Common myeloid progenitor, CD34-positive (primary cell): ENCODE data around the gene CAMTA2.

Experiments used
- CTCF ChIA-PET: fragments of 350-600 bp; sonication (Branson Sonifier 250); formaldehyde crosslinking; loops from one replicate; lab custom pipeline; 2021; ENCODE audit warnings: antibody characterized with exemption; lab: Charles Lee
- POLR2A ChIA-PET: fragments of 350-600 bp; sonication (Branson Sonifier 250); formaldehyde crosslinking; loops from one replicate; lab custom pipeline; 2021; ENCODE audit warnings: antibody characterized with exemption; lab: Charles Lee
- DNase-seq, 3 donors: peaks; one replicate each; pipeline versions ENCODE4 v3.0.0 to v3.0.0-alpha.2; 2013
- H3K27ac ChIP-seq, 2 experiments: 1 replicate in 1 of 2; 2 replicates in 1 of 2; pipeline ENCODE4 v1.7.0; 2013; ENCODE audit warnings: inconsistent platforms in 2 of 2, low read length in 2 of 2, mild to moderate bottlenecking in 2 of 2, low read depth in 1 of 2, moderate library complexity in 1 of 2; ENCODE audit not compliant: severe bottlenecking in 2 of 2, insufficient read depth in 1 of 2, poor library complexity in 1 of 2
- H3K27me3 ChIP-seq, 5 experiments: replicated peaks in 2 of 5; 1 replicate in 3 of 5; 2 replicates in 2 of 5; pipeline versions ENCODE4 v1.6.1 to v1.7.0; 2013; ENCODE audit warnings: low read length in 4 of 5, mild to moderate bottlenecking in 2 of 5, moderate library complexity in 2 of 5, inconsistent platforms in 1 of 5; ENCODE audit not compliant: insufficient read depth in 5 of 5, control insufficient read depth in 4 of 5
- H3K36me3 ChIP-seq, 4 experiments: 1 replicate in 2 of 4; 2 replicates in 2 of 4; pipeline versions ENCODE4 v1.6.1 to v1.7.0; 2013; ENCODE audit warnings: low read length in 3 of 4, control low read depth in 1 of 4, mild to moderate bottlenecking in 1 of 4; ENCODE audit not compliant: control insufficient read depth in 4 of 4, insufficient read depth in 4 of 4
- H3K4me1 ChIP-seq, 4 experiments: 1 replicate in 3 of 4; 2 replicates in 1 of 4; pipeline versions ENCODE4 v1.6.1 to v1.7.1; 2013; ENCODE audit warnings: low read length in 3 of 4, mild to moderate bottlenecking in 3 of 4, control low read depth in 1 of 4, inconsistent platforms in 1 of 4, moderate library complexity in 1 of 4; ENCODE audit not compliant: control insufficient read depth in 4 of 4, insufficient read depth in 4 of 4; ENCODE audit errors: control extremely low read depth in 1 of 4
- H3K4me3 ChIP-seq, 7 experiments: 1 replicate in 4 of 7; 2 replicates in 3 of 7; pipeline versions ENCODE4 v1.5.1 to v1.7.0; 2013; ENCODE audit warnings: mild to moderate bottlenecking in 7 of 7, low read length in 6 of 7, moderate library complexity in 6 of 7, inconsistent platforms in 2 of 7, low read depth in 2 of 7, control low read depth in 1 of 7; ENCODE audit not compliant: insufficient read depth in 4 of 7, control insufficient read depth in 1 of 7; ENCODE audit errors: extremely low read depth in 1 of 7
- H3K9me3 ChIP-seq, 5 experiments: 1 replicate in 4 of 5; 2 replicates in 1 of 5; pipeline versions ENCODE4 v1.6.1 to v1.7.1; 2013; ENCODE audit warnings: low read length in 4 of 5, mild to moderate bottlenecking in 2 of 5, inconsistent platforms in 1 of 5, low read depth in 1 of 5, moderate library complexity in 1 of 5; ENCODE audit not compliant: control insufficient read depth in 4 of 5, insufficient read depth in 2 of 5; ENCODE audit errors: control extremely low read depth in 1 of 5
- WGBS: methylation state at CpG from one replicate; pipeline ENCODE4 v1.1.5; 2013; ENCODE audit not compliant: insufficient coverage; 5-methylcytosine and 5-hydroxymethylcytosine counted together

CAMTA2 gene

GRCh38 chr17:4945176-4945943 lies 42.1 kb downstream of the CAMTA2 start:
- Histone ChIP-seq H3K4me3 (peak overlapping the region in 5 of 7 experiments; percentile 13 to 98 (median 65)), H3K9me3 (no peaks in the 10 kb centered on the region), H3K27ac (peak overlapping the region; percentile 48 to 87), H3K4me1 (peaks cover 32 to 76% (median 75%) of the 10 kb centered on the region in 4 experiments), H3K27me3 (no peaks in the 10 kb centered on the region), H3K36me3 (peaks cover 0 to 46% (median 29%) of the 10 kb centered on the region in 4 experiments)
- DNase-seq: peak in 2 of 3 donors; percentile 71 to 74
- CTCF ChIA-PET: interaction anchor here (0.6 to 1.2 kb wide), 3 partner anchors 10 to 37 kb away, joined by 3 to 5 read pairs (median 4); no protein-coding TSS in a partner anchor
- POLR2A ChIA-PET: interaction anchor here (1.3 kb wide), 1 partner anchor 22 kb away, joined by 4 read pairs; the partner anchor contains the start of gene SPAG7
- 10% methylated on average over 2 of the region's 7 CpGs for WGBS

GRCh38 chr17:4944554-4945175 lies 42.8 kb downstream of the CAMTA2 start:
- Histone ChIP-seq H3K36me3 (peaks cover 0 to 46% (median 29%) of the 10 kb centered on the region in 4 experiments), H3K4me3 (peak overlapping the region in 6 of 7 experiments; percentile 13 to 98 (median 50)), H3K4me1 (peaks cover 32 to 74% (median 71%) of the 10 kb centered on the region in 4 experiments), H3K9me3 (no peaks in the 10 kb centered on the region), H3K27me3 (no peaks in the 10 kb centered on the region), H3K27ac (peak overlapping the region; percentile 48 to 87)
- DNase-seq: no peak
- CTCF ChIA-PET: interaction anchor here (0.6 to 1.1 kb wide), 2 partner anchors 11 to 36 kb away, joined by 3 to 4 read pairs; no protein-coding TSS in a partner anchor
- 11% methylated on average over 4 of the region's 8 CpGs for WGBS
- POLR2A ChIA-PET: interaction anchor here (1.1 kb wide), 1 partner anchor 8 kb away, joined by 4 read pairs; no protein-coding TSS in a partner anchor

DNA sequence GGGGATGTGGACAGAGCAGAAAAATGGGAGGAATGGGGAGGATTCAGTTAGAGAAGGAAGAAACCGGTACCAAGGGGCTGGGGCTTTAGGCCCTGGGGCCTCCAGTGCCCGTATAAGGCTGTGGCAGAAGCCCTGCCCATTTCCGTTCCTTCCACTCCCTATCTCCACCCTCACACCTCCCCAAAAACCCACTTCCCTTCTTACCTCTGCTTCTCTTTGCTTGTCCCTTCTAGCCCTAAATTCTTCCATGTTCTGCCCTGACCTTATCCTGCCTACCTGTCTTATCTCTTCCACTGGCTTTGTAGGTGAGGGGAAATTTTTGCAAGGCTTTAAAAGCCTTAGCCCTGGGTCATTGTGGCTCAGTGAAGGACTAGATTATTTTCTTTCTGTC lies 43.3 kb downstream of the CAMTA2 start:
- peaks cover 0 to 46% (median 29%) of the 10 kb centered on the region in 4 experiments for H3K36me3 ChIP-seq

DNA sequence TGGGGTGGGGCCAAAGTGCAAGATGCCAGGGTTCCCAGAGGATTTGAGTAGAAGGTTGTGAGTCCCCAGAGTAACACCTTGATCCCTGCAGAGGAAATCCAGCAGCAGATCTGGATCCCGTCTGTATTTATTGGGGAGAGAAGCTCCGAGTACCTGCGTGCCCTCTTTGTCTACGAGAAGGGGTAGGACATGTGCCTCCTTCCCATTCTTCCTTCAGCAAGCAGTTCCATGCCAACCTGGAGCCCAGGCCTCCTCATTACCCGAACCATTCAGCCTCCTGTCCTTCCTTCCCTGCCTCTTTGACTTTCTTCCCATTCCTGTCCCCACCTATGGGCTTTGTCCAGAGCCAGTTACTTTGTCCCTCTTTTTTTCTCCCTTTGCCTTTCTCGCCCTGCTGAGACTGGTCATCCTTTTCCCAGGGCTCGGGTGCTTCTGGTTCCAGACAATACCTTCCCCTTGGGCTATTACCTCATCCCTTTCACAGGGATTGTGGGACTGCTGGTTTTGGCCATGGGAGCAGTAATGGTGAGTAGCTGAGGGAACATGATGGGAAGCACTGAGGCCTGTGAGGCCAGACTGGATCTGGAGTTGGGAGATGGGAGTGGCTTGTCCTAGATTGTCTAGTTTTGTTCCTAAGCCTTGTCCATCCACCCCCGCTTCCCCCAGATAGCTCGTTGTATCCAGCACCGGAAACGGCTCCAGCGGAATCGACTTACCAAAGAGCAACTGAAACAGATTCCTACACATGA lies 44.5 kb downstream of the CAMTA2 start:
- no peaks in the 10 kb centered on the region for H3K9me3 ChIP-seq
- no peaks in the 10 kb centered on the region for H3K27me3 ChIP-seq
- ChIA-PET POLR2A (no interaction called here), CTCF (interaction anchor here (0.6 to 1.6 kb wide), 5 partner anchors 13 to 42 kb away, joined by 3 to 4 read pairs (median 4); no protein-coding TSS in a partner anchor)
- WGBS: 94% methylated on average over 4 of the region's 13 CpGs
- H3K4me1 ChIP-seq: peaks cover 34 to 84% (median 75%) of the 10 kb centered on the region in 4 experiments
- H3K36me3 ChIP-seq: peaks cover 0 to 54% (median 30%) of the 10 kb centered on the region in 4 experiments
- peak overlapping the region in 2 of 7 experiments; percentile 12 to 90 for H3K4me3 ChIP-seq
- DNase-seq: no peak
- H3K27ac ChIP-seq: peak overlapping the region; percentile 53 to 96

More for the DNA sequence above, 43.3 kb downstream of the CAMTA2 start:
- ChIA-PET POLR2A (interaction anchor here (1.1 kb wide), 1 partner anchor 8 kb away, joined by 4 read pairs; no protein-coding TSS in a partner anchor), CTCF (interaction anchor here (1.1 to 1.2 kb wide), 2 partner anchors 11 to 12 kb away, joined by 4 read pairs; no protein-coding TSS in a partner anchor)
- no CpG with 5 or more reads among the region's 3 CpGs for WGBS
- peak overlapping the region in 6 of 7 experiments; percentile 13 to 98 (median 50) for H3K4me3 ChIP-seq
- H3K9me3 ChIP-seq: no peaks in the 10 kb centered on the region
- H3K27me3 ChIP-seq: no peaks in the 10 kb centered on the region
- peaks cover 32 to 77% (median 72%) of the 10 kb centered on the region in 4 experiments for H3K4me1 ChIP-seq
- peak in 2 of 3 donors; percentile 69 to 73 for DNase-seq
- H3K27ac ChIP-seq: peak overlapping the region; percentile 48 to 87

DNA sequence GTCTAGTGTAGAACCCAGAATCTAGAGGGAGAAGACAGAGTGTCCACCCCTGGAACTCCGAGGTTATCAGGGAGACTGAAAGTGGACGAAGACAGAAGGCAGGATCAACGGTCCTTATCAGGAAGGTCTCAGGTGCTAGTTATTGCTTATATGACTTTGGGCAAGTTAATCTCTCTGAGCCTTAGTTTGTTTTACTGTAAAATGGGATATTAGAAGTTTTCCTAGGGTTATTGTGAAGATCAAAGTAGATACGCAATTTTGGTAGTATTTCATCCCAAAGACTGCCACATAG lies 46.2 kb downstream of the CAMTA2 start:
- Histone ChIP-seq H3K4me1 (peaks cover 28 to 89% (median 75%) of the 10 kb centered on the region in 4 experiments), H3K27ac (peak overlapping the region; percentile 87 to 96), H3K9me3 (no peaks in the 10 kb centered on the region), H3K4me3 (peak overlapping the region in 6 of 7 experiments; percentile 90 to 97 (median 95)), H3K27me3 (no peaks in the 10 kb centered on the region), H3K36me3 (peaks cover 0 to 61% (median 40%) of the 10 kb centered on the region in 4 experiments)
- POLR2A ChIA-PET: interaction anchor here (2.0 kb wide), 1 partner anchor 26 kb away, joined by 13 read pairs; the partner anchor contains the start of gene SPAG7
- 67% methylated on average over 3 of the region's 4 CpGs for WGBS
- DNase-seq: no peak
- CTCF ChIA-PET: no interaction called here

DNA sequence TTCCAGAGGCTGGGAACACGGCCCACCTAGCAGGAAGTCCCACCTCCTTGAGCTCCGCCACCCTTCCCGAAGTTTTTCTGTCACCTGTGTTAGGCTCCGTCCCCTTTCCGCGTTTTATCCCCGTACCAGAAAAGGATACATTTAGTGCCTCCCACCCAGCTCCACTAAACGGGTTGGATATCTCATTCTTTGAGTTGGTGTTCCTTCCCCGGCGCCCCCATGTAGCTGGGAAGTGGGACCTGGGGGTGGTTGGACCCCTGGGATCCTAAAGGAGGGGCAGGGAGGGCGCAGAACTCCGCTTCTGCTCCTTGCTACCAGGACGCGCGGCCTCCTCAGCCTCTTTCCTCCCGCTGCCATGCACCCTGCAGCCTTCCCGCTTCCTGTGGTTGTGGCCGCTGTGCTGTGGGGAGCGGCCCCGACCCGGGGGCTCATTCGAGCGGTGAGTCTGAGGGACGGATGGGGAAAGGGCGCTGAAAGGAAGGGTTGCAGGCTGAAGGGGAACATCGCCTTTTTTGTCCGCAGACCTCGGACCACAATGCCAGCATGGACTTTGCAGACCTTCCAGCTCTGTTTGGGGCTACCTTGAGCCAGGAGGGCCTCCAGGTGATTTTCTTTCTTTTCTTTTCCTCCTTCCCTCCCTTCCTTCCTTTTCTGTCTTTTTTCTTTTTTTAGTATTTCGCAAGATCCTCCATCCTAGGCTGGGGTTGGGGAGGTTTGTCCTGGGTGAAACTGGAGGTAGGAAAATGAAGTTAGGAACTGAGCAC lies 46.7 kb downstream of the CAMTA2 start:
- peak overlapping the region; percentile 75 to 97 (median 94) for H3K4me3 ChIP-seq
- peaks cover 24 to 89% (median 70%) of the 10 kb centered on the region in 4 experiments for H3K4me1 ChIP-seq
- 0% methylated on average over 14 of the region's 29 CpGs for WGBS
- peak in 2 of 3 donors; percentile 17 to 20 for DNase-seq
- H3K27me3 ChIP-seq: no peaks in the 10 kb centered on the region
- peak overlapping the region; percentile 87 to 96 for H3K27ac ChIP-seq
- peaks cover 0 to 61% (median 36%) of the 10 kb centered on the region in 4 experiments for H3K36me3 ChIP-seq
- ChIA-PET POLR2A (interaction anchor here (1.0 to 2.2 kb wide), 5 partner anchors 8 to 39 kb away, joined by 3 to 17 read pairs (median 8); partner anchors contain the start of genes PFN1 and SPAG7), CTCF (interaction anchor here (0.6 to 2.5 kb wide), 5 partner anchors 22 to 151 kb away, joined by 3 to 16 read pairs (median 4); no protein-coding TSS in a partner anchor)
- H3K9me3 ChIP-seq: no peaks in the 10 kb centered on the region
